ENCODE results near the gene HSPA12B. TPM values are rescaled to one million over a fixed set of nuclear protein-coding genes. Genes with fewer than 3 reads are reported as not detected.

Gene HSPA12B
- total RNA-seq, 2 experiments from 2014 or later, result 0.08 TPM; not detected in 1

DNA sequence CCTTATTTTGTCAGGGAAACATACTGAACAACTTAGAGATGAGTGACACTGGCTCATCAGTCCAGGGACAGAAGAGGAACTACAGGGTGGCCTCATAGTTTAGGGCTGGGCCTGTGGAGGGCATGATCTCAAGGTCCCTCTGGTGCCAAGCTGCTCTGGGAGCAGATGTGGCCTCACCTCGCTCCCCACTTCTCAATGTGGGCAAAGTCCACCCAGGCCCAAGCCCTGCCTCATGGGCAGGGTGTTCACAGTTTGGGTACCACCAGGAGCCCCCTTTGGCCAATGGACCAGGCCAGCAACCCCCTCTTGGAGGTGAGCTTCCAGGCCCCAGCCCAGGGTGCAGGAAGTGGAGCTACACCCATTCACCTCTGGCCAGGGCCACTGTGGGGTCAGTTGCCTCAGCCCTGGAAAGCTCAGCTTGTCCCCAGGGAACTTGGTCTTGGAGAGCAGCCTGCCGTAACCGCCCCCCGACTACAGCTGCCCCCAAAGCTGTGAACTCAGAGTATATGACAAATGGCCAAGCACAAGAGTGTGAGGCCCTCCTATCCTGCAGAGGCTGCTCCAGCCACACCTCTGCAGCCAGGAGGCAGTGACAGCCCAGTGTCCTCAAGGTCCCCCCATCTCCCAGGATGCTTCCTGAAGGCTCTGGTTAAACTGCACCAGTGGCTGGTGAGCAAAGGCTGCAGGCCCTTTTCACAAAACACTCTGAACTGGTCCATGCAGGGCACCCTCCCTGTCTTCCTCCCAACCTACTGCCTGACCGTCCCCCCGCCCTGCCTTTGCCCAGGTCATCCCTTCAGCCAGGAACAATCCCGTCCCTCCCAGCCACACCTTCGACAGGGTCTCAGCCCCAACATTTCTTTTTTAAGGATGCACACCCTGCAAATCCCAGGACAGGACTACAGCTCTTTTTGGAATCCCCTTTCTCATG, 31.5 kb downstream of the HSPA12B start:
- ChIA-PET CTCF (no interaction called here), POLR2A (no interaction called here)
- ATAC-seq (ENCODE audit: poor library complexity) (no peak), DNase-seq (peak in 1 of 14 experiments; percentile 42)
- H3K9me3 Mint-ChIP-seq, result no peaks in the 10 kb centered on the region
- H3K27me3 ChIP-seq (ENCODE audit: control insufficient read depth in 1 of 2, insufficient read depth in 2 of 2, low read length in 2 of 2), result no peaks in the 10 kb centered on the region
- H3K27ac ChIP-seq (ENCODE audit: low read depth in 1 of 2, low read length in 2 of 2), result no peak overlapping the region
- no peaks in the 10 kb centered on the region for H3K36me3 ChIP-seq (ENCODE audit: insufficient read depth, low read length)
- no peak overlapping the region for H3K4me3 ChIP-seq (ENCODE audit: low read length)
- no peak overlapping the region for H3K27ac Mint-ChIP-seq
- H3K27me3 Mint-ChIP-seq, result no peaks in the 10 kb centered on the region
- TF ChIP-seq, protein P1, sequence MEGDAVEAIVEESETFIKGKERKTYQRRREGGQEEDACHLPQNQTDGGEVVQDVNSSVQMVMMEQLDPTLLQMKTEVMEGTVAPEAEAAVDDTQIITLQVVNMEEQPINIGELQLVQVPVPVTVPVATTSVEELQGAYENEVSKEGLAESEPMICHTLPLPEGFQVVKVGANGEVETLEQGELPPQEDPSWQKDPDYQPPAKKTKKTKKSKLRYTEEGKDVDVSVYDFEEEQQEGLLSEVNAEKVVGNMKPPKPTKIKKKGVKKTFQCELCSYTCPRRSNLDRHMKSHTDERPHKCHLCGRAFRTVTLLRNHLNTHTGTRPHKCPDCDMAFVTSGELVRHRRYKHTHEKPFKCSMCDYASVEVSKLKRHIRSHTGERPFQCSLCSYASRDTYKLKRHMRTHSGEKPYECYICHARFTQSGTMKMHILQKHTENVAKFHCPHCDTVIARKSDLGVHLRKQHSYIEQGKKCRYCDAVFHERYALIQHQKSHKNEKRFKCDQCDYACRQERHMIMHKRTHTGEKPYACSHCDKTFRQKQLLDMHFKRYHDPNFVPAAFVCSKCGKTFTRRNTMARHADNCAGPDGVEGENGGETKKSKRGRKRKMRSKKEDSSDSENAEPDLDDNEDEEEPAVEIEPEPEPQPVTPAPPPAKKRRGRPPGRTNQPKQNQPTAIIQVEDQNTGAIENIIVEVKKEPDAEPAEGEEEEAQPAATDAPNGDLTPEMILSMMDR (IDR thresholded peaks at IDR 0.05), result no peak
- H3K4me1 Mint-ChIP-seq (ENCODE audit: low read depth), result peaks cover 23% of the 10 kb centered on the region
- peak overlapping the region; percentile 20 for H3K4me3 Mint-ChIP-seq
- H3K36me3 Mint-ChIP-seq (ENCODE audit: low read depth), result no peaks in the 10 kb centered on the region
- intact Hi-C loops (cut with DNase I, micrococcal nuclease), result no loop called here
- peaks cover 35% of the 10 kb centered on the region for H3K4me1 ChIP-seq (ENCODE audit: insufficient read depth, low read length)
- H3K9me3 ChIP-seq (ENCODE audit: control insufficient read depth in 1 of 2, insufficient read depth in 1 of 2, low read length in 2 of 2), result no peaks in the 10 kb centered on the region

DNA sequence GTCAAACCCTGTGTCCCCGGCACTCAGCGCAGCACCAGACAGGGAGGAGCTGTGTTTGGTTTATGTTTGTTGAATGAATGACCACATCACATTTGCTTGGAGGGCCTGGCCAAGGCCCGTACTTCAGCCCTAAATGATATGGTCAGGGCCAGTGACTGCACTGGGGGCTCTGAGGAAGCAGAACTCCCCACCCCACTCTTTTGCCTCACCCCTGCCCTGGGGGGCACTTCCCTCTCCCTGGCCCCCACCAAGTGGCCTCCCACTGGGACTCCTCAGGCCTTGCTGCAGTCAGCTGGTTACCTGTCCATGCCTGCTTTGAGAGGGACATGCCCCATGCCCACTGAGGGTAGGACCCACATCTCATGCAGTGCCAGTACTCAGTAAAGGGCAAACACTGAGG, 32.2 kb downstream of the HSPA12B start:
- TF ChIP-seq, protein P1 (IDR thresholded peaks at IDR 0.05), result no peak
- no peak overlapping the region for H3K27ac ChIP-seq (ENCODE audit: low read depth in 1 of 2, low read length in 2 of 2)
- ATAC-seq (ENCODE audit: poor library complexity), result no peak
- POLR2A ChIA-PET, result no interaction called here
- Mint-ChIP-seq H3K4me1 (ENCODE audit: low read depth) (peaks cover 26% of the 10 kb centered on the region), H3K4me3 (peak overlapping the region; percentile 20), H3K27me3 (no peaks in the 10 kb centered on the region), H3K9me3 (no peaks in the 10 kb centered on the region), H3K36me3 (ENCODE audit: low read depth) (no peaks in the 10 kb centered on the region), H3K27ac (no peak overlapping the region)
- intact Hi-C loops (cut with DNase I, micrococcal nuclease), result loop anchor here (5.0 kb wide), 5 partner anchors 48 to 323 kb away; partner anchors contain the start of genes MAVS (in 1 of the 2) and RNF24 (in 1 of the 2)
- no peaks in the 10 kb centered on the region for H3K36me3 ChIP-seq (ENCODE audit: insufficient read depth, low read length)
- H3K4me3 ChIP-seq (ENCODE audit: low read length), result no peak overlapping the region
- H3K9me3 ChIP-seq (ENCODE audit: control insufficient read depth in 1 of 2, insufficient read depth in 1 of 2, low read length in 2 of 2), result no peaks in the 10 kb centered on the region
- H3K4me1 ChIP-seq (ENCODE audit: insufficient read depth, low read length), result peaks cover 37% of the 10 kb centered on the region
- no peaks in the 10 kb centered on the region for H3K27me3 ChIP-seq (ENCODE audit: control insufficient read depth in 1 of 2, insufficient read depth in 2 of 2, low read length in 2 of 2)
- CTCF ChIA-PET, result interaction anchor here (1.4 kb wide), 1 partner anchor 17 kb away, joined by 3 read pairs; the partner anchor contains the start of gene SPEF1
- DNase-seq, result no peak

DNA sequence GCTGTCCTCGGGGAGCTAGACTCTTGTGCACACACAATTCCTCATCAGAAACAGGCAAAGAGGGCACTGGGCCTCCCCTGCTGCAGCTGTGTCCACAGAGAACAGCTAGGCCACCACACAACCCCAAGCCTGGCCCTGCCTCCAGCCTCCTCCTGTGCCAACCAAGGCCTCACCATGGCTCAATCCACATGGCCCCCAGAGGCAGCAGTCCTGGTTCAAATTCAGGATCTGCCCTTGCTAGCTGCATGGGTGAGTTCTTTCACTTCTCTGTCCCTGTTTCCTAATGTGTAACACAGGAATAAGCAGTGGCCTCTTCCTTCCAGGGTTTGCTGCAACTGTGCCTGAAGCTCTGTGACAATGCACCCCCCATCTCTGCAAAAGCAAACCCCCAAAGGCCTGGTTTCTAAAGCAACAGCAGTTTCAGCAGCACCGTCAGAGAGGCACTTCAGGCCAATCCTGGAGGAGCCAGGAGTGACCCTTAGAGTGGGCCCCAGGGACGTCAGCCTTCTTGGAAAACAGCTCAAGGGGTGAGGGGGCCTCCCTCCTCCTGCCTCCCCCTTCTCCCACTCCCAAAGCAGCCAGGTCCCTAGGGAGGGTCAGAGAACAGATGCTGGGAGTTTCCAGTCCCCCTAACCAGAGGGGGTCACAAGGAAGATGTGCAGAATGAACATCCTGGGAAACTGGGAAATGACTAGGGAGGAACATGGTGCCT, 32.8 kb downstream of the HSPA12B start:
- Histone ChIP-seq H3K36me3 (ENCODE audit: insufficient read depth, low read length) (no peaks in the 10 kb centered on the region), H3K4me1 (ENCODE audit: insufficient read depth, low read length) (peaks cover 37% of the 10 kb centered on the region), H3K9me3 (ENCODE audit: control insufficient read depth in 1 of 2, insufficient read depth in 1 of 2, low read length in 2 of 2) (no peaks in the 10 kb centered on the region), H3K27me3 (ENCODE audit: control insufficient read depth in 1 of 2, insufficient read depth in 2 of 2, low read length in 2 of 2) (no peaks in the 10 kb centered on the region), H3K27ac (ENCODE audit: low read depth in 1 of 2, low read length in 2 of 2) (no peak overlapping the region), H3K4me3 (ENCODE audit: low read length) (no peak overlapping the region)
- no peaks in the 10 kb centered on the region for H3K27me3 Mint-ChIP-seq
- no peak for ATAC-seq (ENCODE audit: poor library complexity)
- no peaks in the 10 kb centered on the region for H3K36me3 Mint-ChIP-seq (ENCODE audit: low read depth)
- H3K27ac Mint-ChIP-seq, result no peak overlapping the region
- DNase-seq, result no peak
- peak overlapping the region; percentile 42 for H3K4me3 Mint-ChIP-seq
- intact Hi-C loops (cut with DNase I, micrococcal nuclease), result loop anchor here (5.0 kb wide), 5 partner anchors 47 to 322 kb away; partner anchors contain the start of genes MAVS (in 1 of the 2) and RNF24 (in 1 of the 2)
- no peaks in the 10 kb centered on the region for H3K9me3 Mint-ChIP-seq
- TF ChIP-seq, protein P1 (IDR thresholded peaks at IDR 0.05), result no peak
- ChIA-PET POLR2A (interaction anchor here (0.6 kb wide), 1 partner anchor 12 kb away, joined by 3 read pairs; no protein-coding TSS in a partner anchor), CTCF (interaction anchor here (0.7 to 1.4 kb wide), 4 partner anchors 13 to 90 kb away, joined by 3 read pairs; partner anchors contain the start of gene SPEF1)
- peaks cover 26% of the 10 kb centered on the region for H3K4me1 Mint-ChIP-seq (ENCODE audit: low read depth)
